ENCODE results near the gene EPB41L2.

GRCh38 chr6:130993292-130993765, 69.7 kb downstream of the EPB41L2 start:
- no peak for TF ChIP-seq CTCF (IDR thresholded peaks at IDR 0.05)
- TF ChIP-seq POLR2A (IDR thresholded peaks at IDR 0.05): no peak
